Gastrocnemius medialis (tissue), 4 donors: ENCODE measurements around the gene DHX8. TPM values are rescaled to one million over a fixed set of nuclear protein-coding genes. Genes with fewer than 3 reads are reported as not detected.

Experiments used
- ATAC-seq, 2 donors: fragments of 150-250 bp; one replicate each; pipeline ENCODE4 v1.9.1; 2016
- DNase-seq, 2 donors: peaks; one replicate each; pipeline ENCODE4 v3.0.0-alpha.2; 2019
- H3K27ac ChIP-seq, 4 donors: fragments of 200-600 bp; sonication (generic); 1 replicate in 1 of 4; 2 replicates in 3 of 4; pipeline ENCODE4 v1.5.1; 2016 to 2018; ENCODE audit warnings: mild to moderate bottlenecking in 2 of 4, moderate library complexity in 1 of 4
- H3K27me3 ChIP-seq, 3 donors: fragments of 200-600 bp; sonication (generic) in 2 of 3; 1 replicate in 1 of 3; 2 replicates in 2 of 3; pipeline versions ENCODE4 v1.5.1 to v1.6.0; 2016 to 2019; ENCODE audit warnings: mild to moderate bottlenecking in 1 of 3, moderate library complexity in 1 of 3
- H3K36me3 ChIP-seq, 2 donors: fragments of 200-600 bp; sonication (generic) in 1 of 2; one replicate each; pipeline ENCODE4 v1.5.1; 2017 to 2018
- H3K4me1 ChIP-seq, 2 donors: fragments of 200-600 bp; sonication (generic) in 1 of 2; one replicate each; pipeline ENCODE4 v1.5.1; 2016 to 2017; ENCODE audit warnings: mild to moderate bottlenecking in 2 of 2
- H3K4me3 ChIP-seq, 4 donors: fragments of 200-600 bp; sonication (generic) in 3 of 4; 1 replicate in 1 of 4; 2 replicates in 3 of 4; pipeline ENCODE4 v1.5.1; 2016 to 2019; ENCODE audit warnings: mild to moderate bottlenecking in 2 of 4
- H3K9me3 ChIP-seq, 3 donors: fragments of 200-600 bp; sonication (generic) in 2 of 3; 1 replicate in 1 of 3; 2 replicates in 2 of 3; pipeline ENCODE4 v1.5.1; 2016 to 2019
- POLR2A ChIP-seq, 2 donors: fragments of 450-650 bp; IDR thresholded peaks; one replicate each; pipeline ENCODE4 v1.6.1; 2017; ENCODE audit warnings: antibody characterized with exemption in 2 of 2, mild to moderate bottlenecking in 2 of 2, moderate library complexity in 2 of 2
- in situ Hi-C, 4 donors: fragments of 200-750 bp; cut with MboI; loops; one replicate each; pipeline versions ENCODE4 v1.15.0 to v1.8.0; 2017; ENCODE audit warnings: low sequenced_read_pairs in 4 of 4
- intact Hi-C: fragments of 100-400 bp; cut with DNase I; formaldehyde crosslinking; loops from one replicate; pipeline ENCODE4 v1.15.1; 2023; ENCODE audit warnings: low total_unique reads
- total RNA-seq, 4 donors: library from RNA; depleted of rRNA; stranded (reverse); fragments of >200 nt; gene quantifications; one replicate each; pipeline versions ENCODE4 v1.1.0 to v1.2.3, GENCODE V29; 2016
- TF ChIP-seq, protein P1 (sequence below), 5 experiments: fragments of 450-650 bp in 3 of 5; fragments of 200-600 bp in 2 of 5; sonication (generic) in 2 of 5; IDR thresholded peaks in 4 of 5; conservative IDR thresholded peaks in 1 of 5; 1 replicate in 4 of 5; 2 replicates in 1 of 5; pipeline ENCODE4 v1.5.1; 2016 to 2019; ENCODE audit warnings: antibody characterized with exemption in 5 of 5, mild to moderate bottlenecking in 3 of 5, moderate library complexity in 3 of 5

Gene DHX8
- total RNA-seq, 4 donors from 2014 or later: 24.0 to 30.3 (median 27.2) TPM

DNA sequence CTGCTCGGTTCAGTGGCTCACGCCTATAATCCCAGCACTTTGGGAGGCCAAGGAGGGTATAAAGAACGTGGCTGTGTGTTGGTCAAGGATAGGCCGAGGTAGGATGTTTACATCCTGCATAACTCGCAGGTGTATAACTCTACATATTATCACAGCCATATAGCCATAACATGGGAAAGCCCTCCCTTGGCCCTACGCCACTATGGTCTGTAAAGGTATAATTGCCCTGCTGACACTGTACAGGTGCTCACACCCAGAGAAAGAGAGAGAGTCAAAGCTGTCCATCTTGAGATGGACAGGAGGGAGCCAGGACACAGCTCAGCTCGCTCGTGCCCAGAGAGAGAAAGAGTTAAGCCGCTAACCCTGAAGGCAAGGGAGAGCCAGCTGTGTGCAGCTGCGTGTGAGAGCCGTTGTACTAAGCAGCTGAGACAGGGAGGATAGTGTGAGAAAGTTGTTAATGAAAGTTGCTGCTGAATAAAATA, 30.4 kb upstream of the DHX8 start:
- in situ Hi-C loops (no loop called here), intact Hi-C loops (no loop called here)
- no peak for DNase-seq
- TF ChIP-seq, protein P1, sequence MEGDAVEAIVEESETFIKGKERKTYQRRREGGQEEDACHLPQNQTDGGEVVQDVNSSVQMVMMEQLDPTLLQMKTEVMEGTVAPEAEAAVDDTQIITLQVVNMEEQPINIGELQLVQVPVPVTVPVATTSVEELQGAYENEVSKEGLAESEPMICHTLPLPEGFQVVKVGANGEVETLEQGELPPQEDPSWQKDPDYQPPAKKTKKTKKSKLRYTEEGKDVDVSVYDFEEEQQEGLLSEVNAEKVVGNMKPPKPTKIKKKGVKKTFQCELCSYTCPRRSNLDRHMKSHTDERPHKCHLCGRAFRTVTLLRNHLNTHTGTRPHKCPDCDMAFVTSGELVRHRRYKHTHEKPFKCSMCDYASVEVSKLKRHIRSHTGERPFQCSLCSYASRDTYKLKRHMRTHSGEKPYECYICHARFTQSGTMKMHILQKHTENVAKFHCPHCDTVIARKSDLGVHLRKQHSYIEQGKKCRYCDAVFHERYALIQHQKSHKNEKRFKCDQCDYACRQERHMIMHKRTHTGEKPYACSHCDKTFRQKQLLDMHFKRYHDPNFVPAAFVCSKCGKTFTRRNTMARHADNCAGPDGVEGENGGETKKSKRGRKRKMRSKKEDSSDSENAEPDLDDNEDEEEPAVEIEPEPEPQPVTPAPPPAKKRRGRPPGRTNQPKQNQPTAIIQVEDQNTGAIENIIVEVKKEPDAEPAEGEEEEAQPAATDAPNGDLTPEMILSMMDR (IDR thresholded peaks at IDR 0.05 in 4 of 5, conservative IDR thresholded peaks at IDR 0.05 in 1 of 5): no peak
- no peak for TF ChIP-seq POLR2A (IDR thresholded peaks at IDR 0.05)
- Histone ChIP-seq H3K4me1 (peaks cover 0 to 15% of the 10 kb centered on the region in 2 donors), H3K4me3 (no peak overlapping the region), H3K27ac (no peak overlapping the region), H3K9me3 (no peaks in the 10 kb centered on the region), H3K36me3 (no peaks in the 10 kb centered on the region), H3K27me3 (no peaks in the 10 kb centered on the region)
- ATAC-seq: no peak

DNA sequence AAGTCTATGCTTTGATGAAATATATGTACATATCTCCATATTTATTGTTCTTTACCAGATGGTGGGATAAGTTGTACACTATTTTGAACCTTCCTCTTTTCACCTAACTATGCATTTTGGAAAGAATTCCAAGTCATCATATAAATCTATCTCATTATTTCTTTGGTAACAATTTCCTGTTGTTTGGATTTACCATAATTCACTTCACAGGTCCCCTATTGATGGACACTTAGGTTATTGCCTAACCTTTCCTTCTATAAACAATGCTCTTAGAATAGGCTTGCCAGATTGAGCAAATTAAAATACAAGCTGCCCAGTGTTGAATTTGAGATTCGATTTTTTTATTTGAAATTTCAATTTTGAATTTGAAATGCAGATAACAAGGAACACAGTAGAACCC, 28.9 kb upstream of the DHX8 start:
- H3K27ac ChIP-seq: no peak overlapping the region
- no peaks in the 10 kb centered on the region for H3K27me3 ChIP-seq
- H3K4me1 ChIP-seq: peaks cover 0 to 15% of the 10 kb centered on the region in 2 donors
- no peak for ATAC-seq
- H3K36me3 ChIP-seq: no peaks in the 10 kb centered on the region
- intact Hi-C loops (no loop called here), in situ Hi-C loops (no loop called here)
- no peak for DNase-seq
- no peak overlapping the region for H3K4me3 ChIP-seq
- no peak for TF ChIP-seq POLR2A (IDR thresholded peaks at IDR 0.05)
- TF ChIP-seq, protein P1 (IDR thresholded peaks at IDR 0.05 in 4 of 5, conservative IDR thresholded peaks at IDR 0.05 in 1 of 5): no peak
- no peaks in the 10 kb centered on the region for H3K9me3 ChIP-seq

DNA sequence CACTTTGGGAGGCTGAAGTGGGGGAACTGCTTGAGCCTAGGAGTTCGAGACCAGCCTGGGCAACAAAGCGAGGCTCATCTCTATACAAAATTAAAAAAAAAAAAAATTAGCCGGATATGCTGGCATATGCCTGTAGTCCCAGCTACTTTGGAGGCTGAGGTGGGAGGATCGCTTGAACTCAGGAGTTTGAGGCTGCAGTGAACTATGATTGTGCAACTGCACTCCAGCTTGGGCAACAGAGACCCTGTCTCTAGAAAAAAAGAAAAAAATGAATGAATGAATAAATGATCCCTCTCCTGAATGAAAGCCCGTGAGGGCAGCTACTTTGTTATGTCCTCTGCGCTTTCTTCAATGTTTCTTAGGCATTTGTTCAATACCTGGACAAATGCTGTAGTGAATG, 27.7 kb upstream of the DHX8 start:
- Histone ChIP-seq H3K9me3 (no peaks in the 10 kb centered on the region), H3K27me3 (no peaks in the 10 kb centered on the region), H3K36me3 (no peaks in the 10 kb centered on the region), H3K4me3 (no peak overlapping the region), H3K4me1 (peaks cover 0 to 15% of the 10 kb centered on the region in 2 donors), H3K27ac (peak overlapping the region in 1 of 4 donors; percentile 14)
- in situ Hi-C loops: no loop called here
- ATAC-seq (no peak), DNase-seq (no peak)
- intact Hi-C loops: no loop called here
- no peak for TF ChIP-seq POLR2A (IDR thresholded peaks at IDR 0.05)
- TF ChIP-seq, protein P1 (IDR thresholded peaks at IDR 0.05 in 4 of 5, conservative IDR thresholded peaks at IDR 0.05 in 1 of 5): no peak

DNA sequence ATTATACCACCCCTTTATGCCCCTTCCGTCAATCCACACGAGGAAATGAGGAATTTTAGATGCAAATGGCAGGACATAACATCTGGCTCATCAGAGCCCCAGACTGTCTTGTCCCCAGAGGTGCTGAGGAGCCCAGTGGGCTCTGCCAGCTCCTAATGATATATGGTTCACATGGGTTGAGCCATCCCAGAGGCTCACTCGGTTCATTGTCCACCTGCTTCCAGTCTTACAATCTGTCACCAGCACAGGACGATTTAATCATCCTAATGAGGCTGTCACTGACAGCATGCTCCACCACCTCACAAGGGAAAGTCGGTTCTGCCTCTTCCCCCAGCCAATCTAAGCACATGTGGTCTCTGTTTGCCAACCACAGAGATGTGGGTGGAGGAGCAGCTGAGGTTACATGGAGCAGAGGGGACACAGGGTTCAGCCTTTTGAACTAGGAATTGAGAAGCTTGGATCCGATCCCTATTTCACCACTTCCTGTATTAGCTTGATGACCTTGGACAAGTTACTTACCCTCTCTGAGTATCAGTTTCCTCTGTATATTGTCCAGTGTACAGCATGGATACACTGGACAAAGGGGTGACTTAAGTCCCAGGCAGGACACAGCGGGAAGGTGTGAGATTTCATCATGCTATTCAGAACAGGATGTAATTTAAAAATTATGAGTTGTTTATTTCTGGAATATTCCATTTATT, 27.0 kb upstream of the DHX8 start:
- peaks cover 0 to 15% of the 10 kb centered on the region in 2 donors for H3K4me1 ChIP-seq
- peak; percentile 44 to 63 for DNase-seq
- intact Hi-C loops (no loop called here), in situ Hi-C loops (no loop called here)
- peak; percentile 90 to 93 for ATAC-seq
- H3K27ac ChIP-seq: peak overlapping the region in 2 of 4 donors; percentile 14 to 57
- H3K27me3 ChIP-seq: no peaks in the 10 kb centered on the region
- H3K4me3 ChIP-seq: no peak overlapping the region
- no peaks in the 10 kb centered on the region for H3K36me3 ChIP-seq
- TF ChIP-seq, protein P1 (IDR thresholded peaks at IDR 0.05 in 4 of 5, conservative IDR thresholded peaks at IDR 0.05 in 1 of 5): no peak
- no peak for TF ChIP-seq POLR2A (IDR thresholded peaks at IDR 0.05)
- H3K9me3 ChIP-seq: no peaks in the 10 kb centered on the region
